Diencephalon (tissue), 1 donor: Measurements from ENCODE around the gene TMEM184B. TPM values are rescaled to one million over a fixed set of nuclear protein-coding genes. Genes with fewer than 3 reads are reported as not detected.

Experiments used
- small RNA-seq: library from RNA; depleted of rRNA; stranded (forward); fragments of <200 nt; gene quantifications from one replicate; pipeline ENCODE3, GENCODE V24; 2014
- total RNA-seq: library from RNA; depleted of rRNA; stranded (reverse); fragments of >200 nt; gene quantifications from one replicate; pipeline ENCODE4 v1.2.3, GENCODE V29; 2014

Gene TMEM184B
- total RNA-seq, result 21.0 TPM

DNA sequence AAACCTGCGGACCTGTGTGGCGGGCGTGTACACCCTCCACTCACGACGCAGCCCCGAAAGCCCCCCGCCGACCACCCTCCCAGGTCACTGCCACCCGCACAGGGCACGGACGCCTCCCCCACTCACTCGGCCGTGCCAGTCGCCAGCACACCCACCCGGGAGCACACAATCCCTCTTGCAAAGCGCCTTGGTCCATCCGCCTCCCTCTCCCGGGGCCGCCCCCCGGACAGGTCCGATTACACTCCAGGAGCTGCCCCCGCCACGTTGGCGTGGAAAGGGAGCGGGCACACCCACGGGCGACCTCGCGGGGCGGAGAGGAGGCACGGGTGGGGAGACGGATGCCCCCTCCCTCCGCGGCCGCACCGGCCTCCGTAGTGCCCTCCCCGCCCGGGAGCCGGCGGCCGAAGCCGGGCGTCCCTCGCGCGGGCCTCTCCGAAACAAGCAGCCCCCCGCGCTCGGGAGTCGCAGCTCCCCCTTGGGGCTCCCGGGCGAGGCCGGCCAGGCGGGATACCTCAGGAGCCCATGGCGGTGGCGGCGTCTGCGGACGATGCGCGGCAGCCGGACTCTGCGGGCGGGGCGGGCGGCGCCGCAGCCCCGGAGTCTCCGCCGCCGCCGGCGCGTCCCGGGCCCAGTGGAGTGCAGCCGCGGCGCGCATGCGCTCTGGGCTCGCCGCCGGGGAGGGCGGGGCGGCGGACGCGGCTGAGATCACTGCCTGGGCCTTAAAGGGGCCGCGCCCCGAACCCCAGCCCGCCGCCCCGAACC, at the start of gene TMEM184B:
Gene TMEM184B, minus strand, starts transcription at position 638 of the 762 bp plus-strand sequence. CDS start 25,049 bp downstream, outside the sequence.

DNA sequence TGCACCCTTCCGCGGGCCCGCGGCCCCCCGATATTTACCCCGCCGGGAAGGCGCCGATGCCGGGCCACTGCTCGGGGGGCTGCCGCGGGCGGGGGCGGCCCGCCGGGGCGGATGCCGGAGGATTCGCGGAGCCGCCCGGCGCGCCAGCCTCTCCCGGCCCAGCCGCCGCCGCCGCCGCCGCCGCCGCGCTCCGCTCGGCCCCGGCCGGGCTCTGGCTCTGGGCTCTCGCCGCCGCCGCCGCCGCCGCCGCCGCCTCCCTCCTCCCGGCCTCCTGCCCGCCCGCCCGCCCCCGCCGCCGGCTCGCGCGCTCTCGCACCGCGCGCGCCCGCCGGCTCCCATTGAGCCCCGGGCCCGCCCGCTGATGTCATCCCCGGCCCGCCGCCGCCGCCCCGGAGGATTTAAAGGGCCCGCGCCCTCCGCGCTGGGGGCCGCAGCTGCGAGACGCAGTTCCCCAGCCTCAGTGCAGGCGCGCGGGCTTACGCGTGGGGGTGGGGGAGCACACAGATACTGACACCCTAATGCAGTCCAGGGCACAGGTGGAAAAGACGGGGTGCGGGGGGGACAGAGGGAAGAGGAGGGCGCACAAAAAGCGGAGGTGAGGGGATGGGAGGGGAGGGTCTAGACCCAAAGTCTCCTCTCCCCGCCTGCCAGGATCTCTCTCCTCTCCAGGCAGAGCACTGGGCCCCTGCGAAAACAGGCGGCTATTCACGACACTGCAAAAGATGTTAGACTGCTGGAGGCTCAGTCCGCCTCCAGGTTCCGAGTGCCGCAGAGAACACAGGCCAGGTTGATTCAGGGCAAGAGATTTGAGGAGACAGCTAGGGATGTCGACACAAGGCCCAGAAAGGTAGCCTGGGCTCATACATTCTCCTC, 44.5 kb upstream of the TMEM184B start, which contains the start of gene CSNK1E:
Gene CSNK1E, minus strand, starts transcription at position 312 of the 873 bp plus-strand sequence. CDS start 3,276 bp downstream, outside the sequence.

DNA sequence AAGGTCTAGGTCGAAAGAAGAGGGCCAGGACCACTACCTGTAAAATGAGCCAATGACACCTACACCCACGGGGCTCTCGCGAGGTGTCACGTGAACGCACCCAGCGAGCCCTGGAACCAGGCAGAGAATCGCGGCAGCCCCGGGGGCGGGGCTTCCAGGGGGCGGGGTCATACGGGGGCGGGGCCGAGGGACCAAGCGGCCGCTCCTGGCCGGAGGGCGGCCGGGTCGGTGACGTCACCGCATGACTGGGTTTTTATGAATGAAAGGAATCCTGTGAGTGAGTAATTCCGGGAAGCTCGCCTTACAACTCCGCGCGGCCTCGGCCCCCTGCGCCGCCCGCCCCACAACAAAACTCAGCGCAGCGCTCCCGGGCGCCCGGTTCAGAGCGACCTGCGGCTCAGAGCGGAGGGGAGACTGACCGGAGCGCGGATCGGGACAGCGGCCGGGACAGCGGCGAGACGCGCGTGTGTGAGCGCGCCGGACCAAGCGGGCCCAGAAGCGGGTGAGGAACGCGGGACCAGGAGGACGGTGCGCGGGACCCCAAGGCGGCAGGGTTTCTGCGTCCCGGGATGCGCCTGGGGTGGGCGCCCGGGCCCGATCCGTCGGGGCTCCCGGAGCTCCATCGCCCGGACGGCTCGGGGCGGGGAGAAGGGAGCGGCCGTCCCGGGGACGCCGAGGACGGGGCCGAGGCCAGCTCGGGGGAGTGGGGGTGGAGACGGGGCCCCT, 70.9 kb downstream of the TMEM184B start, which contains the start of gene MAFF:
Gene MAFF, plus strand, starts transcription at position 284 of the 726 bp plus-strand sequence. CDS start 11,860 bp downstream, outside the sequence.

DNA sequence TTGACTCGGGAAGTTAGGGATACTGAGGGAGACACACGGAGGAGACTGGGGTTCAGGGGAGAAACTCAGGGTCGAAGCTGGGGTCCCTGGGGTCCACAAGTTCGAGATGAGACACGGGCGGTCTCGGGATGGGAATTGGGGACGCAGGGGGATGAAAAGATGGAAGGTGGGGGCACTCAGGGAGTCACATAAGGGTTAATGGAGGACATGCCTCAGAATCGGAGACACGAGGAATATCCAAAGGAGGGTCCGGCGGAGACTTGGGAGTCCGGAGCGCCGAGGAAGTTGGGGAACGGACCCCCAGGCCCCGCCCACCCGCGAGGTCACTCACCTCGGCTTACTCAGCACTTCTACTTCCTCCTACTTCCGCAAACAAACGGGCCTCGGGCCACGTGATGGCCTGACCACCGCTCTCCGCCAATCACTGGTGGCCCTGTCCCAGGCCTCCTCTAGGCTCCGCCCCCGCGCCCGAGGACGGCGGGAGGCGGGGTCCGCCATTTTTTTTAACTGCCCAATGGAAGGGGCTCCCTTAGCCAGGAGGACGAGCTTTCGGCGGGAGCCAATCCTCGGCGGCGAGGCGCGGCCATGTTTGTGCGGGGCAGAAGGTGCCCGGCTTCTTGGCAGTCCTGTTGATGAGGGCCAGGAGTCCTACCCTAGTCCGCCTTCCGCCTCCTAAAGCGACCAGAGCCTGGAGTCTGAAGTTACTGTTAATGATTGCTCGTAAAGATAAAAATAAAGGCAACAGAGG, 91.2 kb downstream of the TMEM184B start, which contains the start of gene PLA2G6:
Gene PLA2G6, minus strand, starts transcription at position 378 of the 748 bp plus-strand sequence. CDS start 12,404 bp downstream, outside the sequence.

Small RNAs within 50 kb of the gene (small RNA-seq; reads per million reads assigned to genes)
- gene RF00017 (not detected), gene RN7SL704P (0.13 reads per million)

Other genes starting within 250 kb of the TMEM184B start
- gene PICK1, start 215.6 kb downstream of the TMEM184B start, total RNA-seq, result 39.2 TPM
- gene SLC16A8, start 188.8 kb downstream of the TMEM184B start, total RNA-seq, result 2.1 TPM
- gene BAIAP2L2, start 162.3 kb downstream of the TMEM184B start, total RNA-seq, result 0.69 TPM
- gene PLA2G6, start 91.2 kb downstream of the TMEM184B start, total RNA-seq, result 16.8 TPM
- 2.5 TPM for gene MAFF, start 71.0 kb downstream of the TMEM184B start, total RNA-seq
- 154 TPM for gene CSNK1E, start 44.4 kb upstream of the TMEM184B start, total RNA-seq
- gene KCNJ4, start 182.2 kb upstream of the TMEM184B start, total RNA-seq, result 6.5 TPM
- 1.2 TPM for gene KDELR3, start 195.1 kb upstream of the TMEM184B start, total RNA-seq
- 510 TPM for gene DDX17, start 233.3 kb upstream of the TMEM184B start, total RNA-seq